HCT116 (cell line): ENCODE measurements around the gene APC2. TPM values are rescaled to one million over a fixed set of nuclear protein-coding genes. Genes with fewer than 3 reads are reported as not detected.

Experiments
- ATAC-seq: fragments of 200-7000 bp; cut with Tn5 transposase; 2 replicates; pipeline ENCODE4 v1.9.1; 2020; ENCODE audit warnings: mild to moderate bottlenecking, moderate library complexity
- BruUV-seq: library from RNA; stranded (reverse); fragments of 400-500 nt; replicated peaks from 2 replicates; lab custom pipeline; 2021; lab: Mats Ljungman, UMichigan
- CTCF ChIA-PET: fragments of 300-600 bp; sonication (Branson Sonifier 250); formaldehyde crosslinking; loops from one replicate; lab custom pipeline; 2021; ENCODE audit warnings: antibody characterized with exemption; lab: Charles Lee
- POLR2A ChIA-PET: fragments of 300-600, 350-600 bp; sonication (Branson Sonifier 250); formaldehyde crosslinking; loops from one replicate; lab custom pipeline; 2021; ENCODE audit warnings: antibody characterized with exemption; lab: Charles Lee
- RAD21 ChIA-PET, 2 experiments: fragments of 300-600 bp; sonication (Branson Sonifier 250); formaldehyde crosslinking; loops; one replicate each; lab custom pipeline; 2023; ENCODE audit warnings: low total read pairs in 2 of 2; ENCODE audit not compliant: uncharacterized antibody in 2 of 2, unreplicated experiment in 2 of 2, low non-redundant PET in 1 of 2; lab: Charles Lee
- DNase-seq: peaks from one replicate; pipeline ENCODE4 v3.0.0-alpha.2; 2010; ENCODE audit warnings: low read depth, low spot score
- H2AFZ ChIP-seq: fragments of 200-600 bp; shearing (Covaris generic), sonication (generic); 2 replicates; pipeline ENCODE4 v1.6.1; 2017; ENCODE audit warnings: low read depth, mixed run types, mixed read lengths, antibody characterized with exemption, low read length; ENCODE audit not compliant: poor library complexity, severe bottlenecking
- H3K27ac ChIP-seq: 2 replicates; pipeline ENCODE4 v1.5.1; 2012; ENCODE audit warnings: low read depth, low read length
- H3K27me3 ChIP-seq: fragments of 200-600 bp; sonication (generic); 2 replicates; pipeline ENCODE4 v1.6.1; 2016; ENCODE audit warnings: mixed run types, low read length, mixed read lengths; ENCODE audit not compliant: insufficient read depth
- H3K36me3 ChIP-seq, 2 experiments: fragments of 200-500 bp in 1 of 2; fragments of 200-600 bp in 1 of 2; sonication (Bioruptor generic) in 1 of 2; sonication (generic) in 1 of 2; 2 replicates each; pipeline versions ENCODE4 v1.5.1 to v1.6.1; 2014 to 2016; ENCODE audit warnings: low read length in 2 of 2, inconsistent platforms in 1 of 2, mixed read lengths in 1 of 2, mixed run types in 1 of 2; ENCODE audit not compliant: insufficient read depth in 2 of 2, control insufficient read depth in 1 of 2
- H3K4me1 ChIP-seq, 2 experiments: fragments of 200-600 bp in 1 of 2; sonication (generic) in 1 of 2; 2 replicates each; pipeline versions ENCODE4 v1.5.1 to v1.6.1; 2012 to 2017; ENCODE audit warnings: low read length in 2 of 2, inconsistent platforms in 1 of 2, mild to moderate bottlenecking in 1 of 2, mixed read lengths in 1 of 2, mixed run types in 1 of 2, moderate library complexity in 1 of 2; ENCODE audit not compliant: insufficient read depth in 2 of 2, control insufficient read depth in 1 of 2
- H3K4me2 ChIP-seq: fragments of 200-600 bp; sonication (generic); 2 replicates; pipeline ENCODE4 v1.6.1; 2017; ENCODE audit warnings: mixed run types, low read length, mixed read lengths
- H3K4me3 ChIP-seq, 2 experiments: fragments of 200-600 bp in 1 of 2; sonication (generic) in 1 of 2; replicated peaks in 1 of 2; 2 replicates each; pipeline ENCODE4 v1.5.1; 2011 to 2016; ENCODE audit warnings: low read length in 2 of 2, control low read depth in 1 of 2, low read depth in 1 of 2, mild to moderate bottlenecking in 1 of 2, mixed read lengths in 1 of 2, mixed run types in 1 of 2
- H3K79me2 ChIP-seq: fragments of 200-600 bp; sonication (generic); 2 replicates; pipeline ENCODE4 v1.6.1; 2017; ENCODE audit warnings: mild to moderate bottlenecking, mixed run types, low read length, moderate library complexity, mixed read lengths; ENCODE audit not compliant: insufficient read depth
- H3K9ac ChIP-seq: fragments of 200-600 bp; sonication (generic); 2 replicates; pipeline ENCODE4 v1.6.1; 2016; ENCODE audit warnings: low read length, mixed read lengths
- H3K9me2 ChIP-seq: fragments of 200-600 bp; sonication (generic), shearing (Covaris generic); 2 replicates; pipeline ENCODE4 v1.6.1; 2017; ENCODE audit warnings: mixed run types, mild to moderate bottlenecking, moderate library complexity; ENCODE audit not compliant: insufficient read depth
- H3K9me3 ChIP-seq, 2 experiments: fragments of 200-500 bp in 1 of 2; fragments of 200-600 bp in 1 of 2; sonication (Bioruptor generic) in 1 of 2; sonication (generic) in 1 of 2; 2 replicates each; pipeline ENCODE4 v1.6.1; 2014 to 2017; ENCODE audit warnings: low read length in 2 of 2, mixed read lengths in 2 of 2, inconsistent platforms in 1 of 2, low read depth in 1 of 2, mild to moderate bottlenecking in 1 of 2, mixed run types in 1 of 2, moderate library complexity in 1 of 2; ENCODE audit not compliant: control insufficient read depth in 1 of 2, insufficient read depth in 1 of 2
- H4K20me1 ChIP-seq: fragments of 200-600 bp; sonication (generic), shearing (Covaris generic); 2 replicates; pipeline ENCODE4 v1.6.1; 2017; ENCODE audit warnings: mixed run types, mild to moderate bottlenecking, moderate library complexity; ENCODE audit not compliant: insufficient read depth
- ATF3 ChIP-seq: IDR thresholded peaks from 2 replicates; pipeline ENCODE4 v1.6.1; 2012
- CEBPB ChIP-seq: IDR thresholded peaks from 2 replicates; pipeline ENCODE4 v1.6.1; 2012; ENCODE audit warnings: low read depth
- CTCF ChIP-seq, 3 experiments: fragments of 200-600 bp in 1 of 3; sonication (generic) in 1 of 3; IDR thresholded peaks in 2 of 3; conservative IDR thresholded peaks in 1 of 3; 2 replicates each; pipeline ENCODE4 v1.5.1; 2012 to 2017; ENCODE audit warnings: low read depth in 2 of 3, low read length in 2 of 3, antibody characterized with exemption in 1 of 3, borderline replicate concordance in 1 of 3, control low read depth in 1 of 3, mild to moderate bottlenecking in 1 of 3, mixed read lengths in 1 of 3, mixed run types in 1 of 3, moderate library complexity in 1 of 3; ENCODE audit not compliant: insufficient read depth in 1 of 3
- EGR1 ChIP-seq: IDR thresholded peaks from 2 replicates; pipeline ENCODE4 v1.6.1; 2012; ENCODE audit warnings: low read depth
- EZH2phosphoT487 ChIP-seq: fragments of 200-600 bp; IDR thresholded peaks from 2 replicates; pipeline ENCODE4 v1.6.1; 2018; ENCODE audit warnings: antibody characterized with exemption, borderline replicate concordance
- FOSL1 ChIP-seq: IDR thresholded peaks from 2 replicates; pipeline ENCODE4 v1.6.1; 2012; ENCODE audit warnings: low read depth
- JUND ChIP-seq: IDR thresholded peaks from 2 replicates; pipeline ENCODE4 v1.6.1; 2012
- POLR2A ChIP-seq: IDR thresholded peaks from 2 replicates; pipeline ENCODE4 v1.7.0; 2011; ENCODE audit warnings: borderline replicate concordance; ENCODE audit not compliant: insufficient read depth, insufficient read length; ENCODE audit errors: extremely low read depth
- SRF ChIP-seq: IDR thresholded peaks from 2 replicates; pipeline ENCODE4 v1.6.1; 2012; ENCODE audit warnings: low read depth
- TCF7L2 ChIP-seq: IDR thresholded peaks from 2 replicates; pipeline ENCODE4 v1.7.0; 2011; ENCODE audit warnings: borderline replicate concordance, inconsistent platforms; ENCODE audit not compliant: insufficient read depth, insufficient read length; ENCODE audit errors: extremely low read depth
- YY1 ChIP-seq: IDR thresholded peaks from 2 replicates; pipeline ENCODE4 v1.6.1; 2011; ENCODE audit warnings: low read length, low read depth, moderate library complexity, mild to moderate bottlenecking; ENCODE audit not compliant: insufficient replicate concordance; ENCODE audit errors: extremely low read depth
- ZFX ChIP-seq: fragments of 450-650 bp; IDR thresholded peaks from 2 replicates; pipeline ENCODE4 v1.6.1; 2017
- intact Hi-C: fragments of 100-400 bp; cut with micrococcal nuclease; formaldehyde crosslinking; loops from 2 replicates; pipeline ENCODE4 v1.10.0; 2022
- total RNA-seq: library from RNA; stranded (reverse); gene quantifications from one replicate; pipeline ENCODE4 v1.2.1, GENCODE V29; 2021; ENCODE audit not compliant: unreplicated experiment
- TF ChIP-seq, protein P1 (sequence below): IDR thresholded peaks from 2 replicates; pipeline ENCODE4 v1.6.1; 2012
- TF ChIP-seq, protein P2 (sequence below): IDR thresholded peaks from 2 replicates; pipeline ENCODE4 v1.6.1; 2011; ENCODE audit warnings: mild to moderate bottlenecking, low read length, moderate library complexity; ENCODE audit not compliant: insufficient replicate concordance; ENCODE audit errors: extremely low read depth

APC2 gene
- total RNA-seq, 1 experiment from 2014 or later: 1.6 TPM

GRCh38 chr19:1503925-1504773, 54.2 kb downstream of the APC2 start:
- H3K27ac ChIP-seq: no peak overlapping the region
- no peaks in the 10 kb centered on the region for H3K9me2 ChIP-seq
- H3K9me3 ChIP-seq: no peaks in the 10 kb centered on the region
- peaks cover 15 to 46% of the 10 kb centered on the region in 2 experiments for H3K4me1 ChIP-seq
- DNase-seq: no peak
- ChIA-PET RAD21 (no interaction called here), CTCF (no interaction called here), POLR2A (no interaction called here)
- H3K27me3 ChIP-seq: no peaks in the 10 kb centered on the region
- H3K36me3 ChIP-seq: no peaks in the 10 kb centered on the region
- no peaks in the 10 kb centered on the region for H3K79me2 ChIP-seq
- ATAC-seq: no peak
- TF ChIP-seq EZH2phosphoT487 (no peak), CEBPB (no peak), EGR1 (no peak), ZFX (no peak), POLR2A (no peak), CTCF (IDR thresholded peaks at IDR 0.05 in 2 of 3, conservative IDR thresholded peaks at IDR 0.05 in 1 of 3; ENCODE audit: borderline replicate concordance in 1 of 3, insufficient read depth in 1 of 3, low read depth in 2 of 3, low read length in 2 of 3) (no peak), SRF (no peak), YY1 (no peak), JUND (no peak), TCF7L2 (no peak), ATF3 (no peak), FOSL1 (no peak)
- TF ChIP-seq, protein P1, sequence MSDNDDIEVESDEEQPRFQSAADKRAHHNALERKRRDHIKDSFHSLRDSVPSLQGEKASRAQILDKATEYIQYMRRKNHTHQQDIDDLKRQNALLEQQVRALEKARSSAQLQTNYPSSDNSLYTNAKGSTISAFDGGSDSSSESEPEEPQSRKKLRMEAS: no peak
- TF ChIP-seq, protein P2, sequence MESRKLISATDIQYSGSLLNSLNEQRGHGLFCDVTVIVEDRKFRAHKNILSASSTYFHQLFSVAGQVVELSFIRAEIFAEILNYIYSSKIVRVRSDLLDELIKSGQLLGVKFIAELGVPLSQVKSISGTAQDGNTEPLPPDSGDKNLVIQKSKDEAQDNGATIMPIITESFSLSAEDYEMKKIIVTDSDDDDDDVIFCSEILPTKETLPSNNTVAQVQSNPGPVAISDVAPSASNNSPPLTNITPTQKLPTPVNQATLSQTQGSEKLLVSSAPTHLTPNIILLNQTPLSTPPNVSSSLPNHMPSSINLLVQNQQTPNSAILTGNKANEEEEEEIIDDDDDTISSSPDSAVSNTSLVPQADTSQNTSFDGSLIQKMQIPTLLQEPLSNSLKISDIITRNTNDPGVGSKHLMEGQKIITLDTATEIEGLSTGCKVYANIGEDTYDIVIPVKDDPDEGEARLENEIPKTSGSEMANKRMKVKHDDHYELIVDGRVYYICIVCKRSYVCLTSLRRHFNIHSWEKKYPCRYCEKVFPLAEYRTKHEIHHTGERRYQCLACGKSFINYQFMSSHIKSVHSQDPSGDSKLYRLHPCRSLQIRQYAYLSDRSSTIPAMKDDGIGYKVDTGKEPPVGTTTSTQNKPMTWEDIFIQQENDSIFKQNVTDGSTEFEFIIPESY: no peak
- intact Hi-C loops: no loop called here
- H2AFZ ChIP-seq: no peak overlapping the region
- peak overlapping the region; percentile 62 for H3K4me2 ChIP-seq
- no peak overlapping the region for H3K4me3 ChIP-seq
- no TSS peak for BruUV-seq
- H4K20me1 ChIP-seq: no peaks in the 10 kb centered on the region
- H3K9ac ChIP-seq: no peak overlapping the region
